ENCODE results near the gene ZSCAN16.

The ZSCAN16 gene

GRCh38 chr6:28161410-28162079 is 37.1 kb downstream of the ZSCAN16 start:
- peaks cover 7 to 11% of the 10 kb centered on the region in 2 experiments for H3K4me1 ChIP-seq (ENCODE audit: control insufficient read depth in 1 of 2, insufficient read depth in 1 of 2, low read depth in 1 of 2, low read length in 1 of 2)
- TF ChIP-seq CTCF (IDR thresholded peaks at IDR 0.05): no peak
- H3K9me3 ChIP-seq: no peaks in the 10 kb centered on the region
- peaks cover 17% of the 10 kb centered on the region for H3K27me3 ChIP-seq
- H3K36me3 ChIP-seq: no peaks in the 10 kb centered on the region
- H3K4me3 ChIP-seq (ENCODE audit: low read depth in 1 of 2, low read length in 1 of 2): peak overlapping the region; percentile 57 to 73
- H3K27ac ChIP-seq: peak overlapping the region; percentile 62

- Histone ChIP-seq H3K4me3 (ENCODE audit: low read depth in 1 of 2, low read length in 1 of 2) (no peak overlapping the region), H3K9me3 (no peaks in the 10 kb centered on the region), H3K27ac (no peak overlapping the region), H3K27me3 (peaks cover 17% of the 10 kb centered on the region), H3K36me3 (no peaks in the 10 kb centered on the region), H3K4me1 (ENCODE audit: control insufficient read depth in 1 of 2, insufficient read depth in 1 of 2, low read depth in 1 of 2, low read length in 1 of 2) (peaks cover 7 to 11% of the 10 kb centered on the region in 2 experiments)
- TF ChIP-seq CTCF (IDR thresholded peaks at IDR 0.05): no peak
These were observed 41.2 kb downstream of the ZSCAN16 start for GRCh38 chr6:28165563-28165962.

GRCh38 chr6:28167068-28167467 is 42.7 kb downstream of the ZSCAN16 start:
- no peak for TF ChIP-seq CTCF (IDR thresholded peaks at IDR 0.05)
- no peaks in the 10 kb centered on the region for H3K9me3 ChIP-seq
- no peak overlapping the region for H3K27ac ChIP-seq
- H3K36me3 ChIP-seq: no peaks in the 10 kb centered on the region
- peaks cover 17% of the 10 kb centered on the region for H3K27me3 ChIP-seq
- H3K4me1 ChIP-seq (ENCODE audit: control insufficient read depth in 1 of 2, insufficient read depth in 1 of 2, low read depth in 1 of 2, low read length in 1 of 2): peaks cover 0 to 1% of the 10 kb centered on the region in 2 experiments
- H3K4me3 ChIP-seq (ENCODE audit: low read depth in 1 of 2, low read length in 1 of 2): no peak overlapping the region

- Histone ChIP-seq H3K27me3 (peaks cover 13% of the 10 kb centered on the region), H3K9me3 (no peaks in the 10 kb centered on the region), H3K4me3 (ENCODE audit: low read depth in 1 of 2, low read length in 1 of 2) (no peak overlapping the region), H3K27ac (no peak overlapping the region), H3K4me1 (ENCODE audit: control insufficient read depth in 1 of 2, insufficient read depth in 1 of 2, low read depth in 1 of 2, low read length in 1 of 2) (no peaks in the 10 kb centered on the region), H3K36me3 (no peaks in the 10 kb centered on the region)
- no peak for TF ChIP-seq CTCF (IDR thresholded peaks at IDR 0.05)
These were observed 43.5 kb downstream of the ZSCAN16 start for GRCh38 chr6:28167926-28168325.

- TF ChIP-seq CTCF (IDR thresholded peaks at IDR 0.05): no peak
- H3K36me3 ChIP-seq: no peaks in the 10 kb centered on the region
- H3K4me3 ChIP-seq (ENCODE audit: low read depth in 1 of 2, low read length in 1 of 2): no peak overlapping the region
- H3K9me3 ChIP-seq: no peaks in the 10 kb centered on the region
- H3K27ac ChIP-seq: no peak overlapping the region
- H3K4me1 ChIP-seq (ENCODE audit: control insufficient read depth in 1 of 2, insufficient read depth in 1 of 2, low read depth in 1 of 2, low read length in 1 of 2): no peaks in the 10 kb centered on the region
- H3K27me3 ChIP-seq: peaks cover 5% of the 10 kb centered on the region
These were observed 46.9 kb downstream of the ZSCAN16 start for GRCh38 chr6:28171271-28171670.

Measured in neutrophil (primary cell).